Stimulated activated CD4-positive, alpha-beta T cell treated with anti-CD3 and anti-CD28 coated beads, Interleukin-4, amount 100 ng/mL, for 48 hours (primary cell): ENCODE data around the gene ACP1.
A peak's percentile ranks its signal among the peaks of the same experiment; 100 is the strongest.
"Not testable (repeated sequence)": the region's sequence is repeated elsewhere in the genome, so short reads cannot be mapped to it uniquely, and the experiment has no call there.

ENCODE experiments used
- DNase-seq, 2 donors: peaks; one replicate each; pipeline ENCODE4 v3.0.0-alpha.2; 2020; ENCODE audit warnings: low read depth in 2 of 2

ACP1 gene

DNA sequence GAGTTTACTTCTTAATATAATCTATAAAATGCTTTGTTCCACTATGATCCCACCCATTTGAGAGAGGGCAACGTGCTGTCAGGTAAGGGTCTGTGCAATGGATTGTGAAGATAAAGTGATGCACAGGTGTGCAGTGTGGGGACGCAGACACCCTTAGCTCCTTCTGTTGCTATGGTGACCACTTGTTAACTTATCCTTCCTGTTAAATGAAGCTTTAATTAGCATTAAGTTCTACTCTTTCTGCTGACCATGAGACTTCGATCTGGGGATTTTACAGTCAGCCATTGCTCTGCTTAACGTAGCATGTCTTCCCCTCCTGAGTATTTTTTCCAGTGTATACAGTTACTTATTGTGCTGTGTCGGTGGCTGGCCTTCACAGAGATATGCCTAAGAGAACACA, 46.2 kb downstream of the ACP1 start:
- DNase-seq: no peak

DNA sequence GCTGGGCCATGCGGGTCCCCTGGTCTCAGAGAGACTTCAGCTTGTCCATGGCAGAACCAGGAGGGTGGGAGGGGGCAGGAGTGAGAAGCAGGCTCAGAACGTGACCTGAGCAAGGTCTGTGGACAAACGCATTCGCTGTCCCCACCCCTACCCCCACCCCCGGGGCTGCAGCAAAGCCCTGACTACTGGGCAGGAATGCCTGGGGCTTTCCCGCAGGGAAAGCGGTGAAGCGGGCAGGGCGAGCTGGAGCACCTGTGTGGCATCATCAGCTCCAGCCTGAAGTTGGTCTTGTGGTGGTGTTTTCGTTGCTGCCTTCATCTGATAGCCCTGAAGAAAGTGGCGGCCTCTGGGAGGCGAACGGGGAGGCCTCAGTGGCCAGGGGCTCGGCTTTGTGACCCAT, 49.2 kb downstream of the ACP1 start:
- no peak for DNase-seq

DNA sequence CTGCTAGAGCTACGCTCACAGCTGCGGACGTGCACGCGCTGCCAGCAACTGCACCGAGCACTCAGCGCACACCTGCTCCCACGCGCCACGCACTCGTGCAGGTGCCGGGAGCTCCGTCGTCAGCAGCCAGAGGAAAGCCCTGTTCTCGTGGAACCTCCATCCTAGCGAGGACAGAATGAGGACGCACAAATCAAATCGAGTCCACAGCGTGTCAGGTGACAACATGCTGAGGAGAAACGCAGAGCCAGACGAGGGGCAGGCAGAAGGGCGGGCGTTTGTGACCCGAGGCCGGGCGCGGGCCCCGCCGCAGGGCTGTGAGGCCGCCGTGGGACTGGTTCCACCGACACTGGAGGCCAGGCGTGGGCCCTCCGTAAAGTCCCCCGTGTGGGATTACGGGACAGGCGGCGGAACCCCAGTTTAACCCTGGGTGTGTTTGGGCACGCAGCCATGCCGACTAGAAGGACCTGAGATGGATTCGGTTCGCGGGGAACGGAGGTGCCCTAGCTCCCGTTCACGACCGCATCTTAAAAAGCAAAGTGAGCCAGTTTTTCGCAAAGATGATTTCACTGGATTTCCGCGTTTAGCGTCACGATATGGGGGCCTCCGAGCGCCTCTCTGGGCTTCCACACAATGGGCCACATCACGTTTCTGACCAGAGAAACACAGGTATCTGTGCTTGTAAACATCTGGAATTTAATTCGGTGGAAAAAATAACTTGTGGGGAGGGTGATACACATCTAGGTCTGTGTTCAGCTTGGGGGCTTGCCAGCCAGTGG, 50.0 kb downstream of the ACP1 start:
- no peak for DNase-seq

GRCh38 chr2:315925-316324, 51.2 kb downstream of the ACP1 start:
- not testable (repeated sequence) for DNase-seq

DNA sequence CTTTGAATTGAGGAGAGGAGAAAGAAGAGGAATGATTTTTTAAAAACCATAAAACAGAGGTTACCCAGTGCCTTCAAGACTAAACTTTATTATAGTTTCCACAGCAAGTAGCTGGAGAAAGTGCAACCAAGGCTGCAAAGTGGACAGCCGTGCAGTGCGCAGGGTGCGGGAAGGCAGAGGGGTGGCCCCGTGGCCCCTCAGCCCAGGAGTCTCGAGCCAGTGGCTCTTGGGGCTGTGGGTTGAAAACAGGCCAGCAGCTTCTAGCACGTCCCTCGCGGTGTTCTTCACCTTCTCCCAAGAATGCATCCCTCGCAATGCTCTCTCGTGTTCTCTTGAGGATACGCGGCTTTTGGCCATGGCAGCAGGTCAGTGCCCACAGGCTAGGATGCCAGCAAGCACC, 51.6 kb downstream of the ACP1 start:
- no peak for DNase-seq

- DNase-seq: peak in 1 of 2 donors; percentile 19
These were observed 53.0 kb downstream of the ACP1 start for GRCh38 chr2:317501-318424.

GRCh38 chr2:319059-319600, 54.4 kb downstream of the ACP1 start:
- DNase-seq: no peak

DNA sequence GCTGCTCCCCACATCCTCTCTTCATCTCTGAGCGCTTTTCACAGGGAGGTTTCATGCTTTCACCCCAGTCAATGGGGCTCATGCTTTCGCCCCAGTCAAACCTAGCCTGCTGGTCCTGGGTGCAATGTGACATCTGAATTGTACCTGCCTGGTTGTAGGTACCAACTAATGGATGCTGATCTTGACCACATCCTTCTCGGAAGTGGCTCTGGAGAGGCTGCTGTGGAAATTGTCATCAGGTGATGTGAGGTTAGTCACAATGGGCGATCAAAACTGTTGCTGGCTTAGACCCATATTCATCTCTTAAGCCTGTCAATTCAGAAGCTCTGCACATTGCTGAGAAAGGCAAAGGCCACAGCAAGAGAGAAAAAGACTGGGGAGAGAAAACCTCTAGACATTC, 55.8 kb downstream of the ACP1 start:
- DNase-seq: no peak

DNA sequence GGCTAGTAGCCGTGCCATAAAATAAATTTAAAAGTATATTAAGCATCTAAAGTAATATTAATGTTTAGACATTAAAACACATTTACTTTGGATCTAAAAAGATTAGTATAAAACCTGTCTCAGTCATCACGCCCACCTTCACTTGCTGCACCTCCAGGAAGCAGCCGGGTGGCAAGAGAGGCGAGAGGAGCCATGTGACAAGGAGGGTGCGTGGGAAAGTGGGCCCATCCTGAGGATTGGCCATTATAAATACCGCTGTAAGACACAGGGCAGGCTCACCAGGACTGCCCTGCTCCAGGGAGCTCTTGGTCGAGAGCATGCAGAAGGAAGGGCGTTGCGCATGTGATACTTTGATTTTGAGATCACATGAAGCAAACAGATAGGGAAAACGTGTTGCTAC, 57.6 kb downstream of the ACP1 start:
- no peak for DNase-seq

GRCh38 chr2:323035-323434, 58.3 kb downstream of the ACP1 start:
- no peak for DNase-seq
